ENCODE measurements around the gene AGMO.
"Not testable (repeated sequence)": the region's sequence is repeated elsewhere in the genome, so short reads cannot be mapped to it uniquely, and the experiment has no call there.

GRCh38 chr7:15517865-15518264 is 44.0 kb downstream of the AGMO start:
- not testable (repeated sequence) for TF ChIP-seq EGR1 (IDR thresholded peaks at IDR 0.05; ENCODE audit: low read depth in 2 of 2); TAF1 (conservative IDR thresholded peaks at IDR 0.05); YY1 (IDR thresholded peaks at IDR 0.05); MAX (IDR thresholded peaks at IDR 0.05)
- TF ChIP-seq, protein P1, sequence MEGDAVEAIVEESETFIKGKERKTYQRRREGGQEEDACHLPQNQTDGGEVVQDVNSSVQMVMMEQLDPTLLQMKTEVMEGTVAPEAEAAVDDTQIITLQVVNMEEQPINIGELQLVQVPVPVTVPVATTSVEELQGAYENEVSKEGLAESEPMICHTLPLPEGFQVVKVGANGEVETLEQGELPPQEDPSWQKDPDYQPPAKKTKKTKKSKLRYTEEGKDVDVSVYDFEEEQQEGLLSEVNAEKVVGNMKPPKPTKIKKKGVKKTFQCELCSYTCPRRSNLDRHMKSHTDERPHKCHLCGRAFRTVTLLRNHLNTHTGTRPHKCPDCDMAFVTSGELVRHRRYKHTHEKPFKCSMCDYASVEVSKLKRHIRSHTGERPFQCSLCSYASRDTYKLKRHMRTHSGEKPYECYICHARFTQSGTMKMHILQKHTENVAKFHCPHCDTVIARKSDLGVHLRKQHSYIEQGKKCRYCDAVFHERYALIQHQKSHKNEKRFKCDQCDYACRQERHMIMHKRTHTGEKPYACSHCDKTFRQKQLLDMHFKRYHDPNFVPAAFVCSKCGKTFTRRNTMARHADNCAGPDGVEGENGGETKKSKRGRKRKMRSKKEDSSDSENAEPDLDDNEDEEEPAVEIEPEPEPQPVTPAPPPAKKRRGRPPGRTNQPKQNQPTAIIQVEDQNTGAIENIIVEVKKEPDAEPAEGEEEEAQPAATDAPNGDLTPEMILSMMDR (IDR thresholded peaks at IDR 0.05; ENCODE audit: low read depth, low read length, missing input control) = not testable (repeated sequence)
- TF ChIP-seq, protein P2, sequence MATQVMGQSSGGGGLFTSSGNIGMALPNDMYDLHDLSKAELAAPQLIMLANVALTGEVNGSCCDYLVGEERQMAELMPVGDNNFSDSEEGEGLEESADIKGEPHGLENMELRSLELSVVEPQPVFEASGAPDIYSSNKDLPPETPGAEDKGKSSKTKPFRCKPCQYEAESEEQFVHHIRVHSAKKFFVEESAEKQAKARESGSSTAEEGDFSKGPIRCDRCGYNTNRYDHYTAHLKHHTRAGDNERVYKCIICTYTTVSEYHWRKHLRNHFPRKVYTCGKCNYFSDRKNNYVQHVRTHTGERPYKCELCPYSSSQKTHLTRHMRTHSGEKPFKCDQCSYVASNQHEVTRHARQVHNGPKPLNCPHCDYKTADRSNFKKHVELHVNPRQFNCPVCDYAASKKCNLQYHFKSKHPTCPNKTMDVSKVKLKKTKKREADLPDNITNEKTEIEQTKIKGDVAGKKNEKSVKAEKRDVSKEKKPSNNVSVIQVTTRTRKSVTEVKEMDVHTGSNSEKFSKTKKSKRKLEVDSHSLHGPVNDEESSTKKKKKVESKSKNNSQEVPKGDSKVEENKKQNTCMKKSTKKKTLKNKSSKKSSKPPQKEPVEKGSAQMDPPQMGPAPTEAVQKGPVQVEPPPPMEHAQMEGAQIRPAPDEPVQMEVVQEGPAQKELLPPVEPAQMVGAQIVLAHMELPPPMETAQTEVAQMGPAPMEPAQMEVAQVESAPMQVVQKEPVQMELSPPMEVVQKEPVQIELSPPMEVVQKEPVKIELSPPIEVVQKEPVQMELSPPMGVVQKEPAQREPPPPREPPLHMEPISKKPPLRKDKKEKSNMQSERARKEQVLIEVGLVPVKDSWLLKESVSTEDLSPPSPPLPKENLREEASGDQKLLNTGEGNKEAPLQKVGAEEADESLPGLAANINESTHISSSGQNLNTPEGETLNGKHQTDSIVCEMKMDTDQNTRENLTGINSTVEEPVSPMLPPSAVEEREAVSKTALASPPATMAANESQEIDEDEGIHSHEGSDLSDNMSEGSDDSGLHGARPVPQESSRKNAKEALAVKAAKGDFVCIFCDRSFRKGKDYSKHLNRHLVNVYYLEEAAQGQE (IDR thresholded peaks at IDR 0.05) = not testable (repeated sequence)

Measured in liver (tissue), 3 donors.